H9 (cell line): ENCODE measurements around the gene TMC6. TPM values are rescaled to one million over a fixed set of nuclear protein-coding genes. Genes with fewer than 3 reads are reported as not detected.

Experiments
- DNase-seq: peaks from one replicate; pipeline ENCODE4 v3.0.0-alpha.2; 2017
- H2AFZ ChIP-seq: one replicate; pipeline ENCODE4 v1.6.1; 2013; ENCODE audit warnings: mild to moderate bottlenecking, low read length, control low read depth, moderate library complexity
- H2AK5ac ChIP-seq: 2 replicates; pipeline ENCODE4 v1.6.1; 2013; ENCODE audit warnings: low read length, control low read depth, mixed read lengths; ENCODE audit not compliant: insufficient read length
- H2BK120ac ChIP-seq: one replicate; pipeline ENCODE4 v1.6.1; 2013; ENCODE audit warnings: low read depth, mild to moderate bottlenecking, low read length, control low read depth, inconsistent platforms; ENCODE audit not compliant: poor library complexity, severe bottlenecking
- H2BK12ac ChIP-seq: 2 replicates; pipeline ENCODE4 v1.6.1; 2013; ENCODE audit warnings: low read length, control low read depth, mixed read lengths, low read depth; ENCODE audit not compliant: insufficient read length
- H2BK15ac ChIP-seq: 2 replicates; pipeline ENCODE4 v1.6.1; 2013; ENCODE audit warnings: low read depth, low read length, control low read depth
- H2BK20ac ChIP-seq: one replicate; pipeline ENCODE4 v1.6.1; 2013; ENCODE audit warnings: low read depth, mild to moderate bottlenecking, low read length, control low read depth, inconsistent platforms; ENCODE audit not compliant: poor library complexity, severe bottlenecking
- H2BK5ac ChIP-seq: 2 replicates; pipeline ENCODE4 v1.6.1; 2013; ENCODE audit warnings: low read length, control low read depth, mixed read lengths; ENCODE audit not compliant: insufficient read length
- H3K14ac ChIP-seq: 2 replicates; pipeline ENCODE4 v1.6.1; 2013; ENCODE audit warnings: low read length, control low read depth; ENCODE audit not compliant: insufficient read depth
- H3K18ac ChIP-seq: 2 replicates; pipeline ENCODE4 v1.6.1; 2013; ENCODE audit warnings: low read depth, mild to moderate bottlenecking, mixed read lengths, low read length, control low read depth; ENCODE audit not compliant: insufficient read length
- H3K23ac ChIP-seq: 2 replicates; pipeline ENCODE4 v1.6.1; 2013; ENCODE audit warnings: low read length, control low read depth, mixed read lengths, low read depth; ENCODE audit not compliant: insufficient read length
- H3K23me2 ChIP-seq: 2 replicates; pipeline ENCODE4 v1.6.1; 2013; ENCODE audit warnings: low read depth, mild to moderate bottlenecking, mixed read lengths, low read length, control low read depth; ENCODE audit not compliant: insufficient read length, poor library complexity, severe bottlenecking
- H3K27ac ChIP-seq: 2 replicates; pipeline ENCODE4 v1.5.1; 2013; ENCODE audit warnings: low read length, control low read depth, mixed read lengths, low read depth; ENCODE audit not compliant: insufficient read length
- H3K27me3 ChIP-seq: 2 replicates; pipeline ENCODE4 v1.6.1; 2013; ENCODE audit warnings: low read length, control low read depth, inconsistent platforms; ENCODE audit not compliant: insufficient read depth
- H3K4ac ChIP-seq: 2 replicates; pipeline ENCODE4 v1.6.1; 2013; ENCODE audit warnings: low read depth, mild to moderate bottlenecking, control low read depth, inconsistent platforms, low read length, moderate library complexity
- H3K4me1 ChIP-seq: 2 replicates; pipeline ENCODE4 v1.6.1; 2013; ENCODE audit warnings: low read length, control low read depth, inconsistent platforms; ENCODE audit not compliant: insufficient read depth
- H3K4me2 ChIP-seq: 2 replicates; pipeline ENCODE4 v1.6.1; 2013; ENCODE audit warnings: low read length, control low read depth, mixed read lengths; ENCODE audit not compliant: insufficient read length, insufficient read depth
- H3K56ac ChIP-seq: 2 replicates; pipeline ENCODE4 v1.6.1; 2013; ENCODE audit warnings: low read depth, mild to moderate bottlenecking, mixed read lengths, low read length, control low read depth; ENCODE audit not compliant: insufficient read length
- H3K79me1 ChIP-seq: 2 replicates; pipeline ENCODE4 v1.6.1; 2013; ENCODE audit warnings: low read depth, mild to moderate bottlenecking, moderate library complexity, low read length, control low read depth, inconsistent platforms; ENCODE audit not compliant: insufficient read depth, poor library complexity, severe bottlenecking
- H3K79me2 ChIP-seq: 2 replicates; pipeline ENCODE4 v1.6.1; 2013; ENCODE audit warnings: low read length, control low read depth, inconsistent platforms; ENCODE audit not compliant: insufficient read depth
- H3K9ac ChIP-seq: 2 replicates; pipeline ENCODE4 v1.6.1; 2013; ENCODE audit warnings: low read length, control low read depth, mixed read lengths; ENCODE audit not compliant: insufficient read length; ENCODE audit errors: extremely low read depth
- H3K9me3 ChIP-seq: one replicate; pipeline ENCODE4 v1.6.1; 2013; ENCODE audit warnings: low read depth, low read length, inconsistent platforms; ENCODE audit not compliant: control insufficient read depth
- H3T11ph ChIP-seq: one replicate; pipeline ENCODE4 v1.6.1; 2013; ENCODE audit warnings: mild to moderate bottlenecking, low read length, control low read depth, inconsistent platforms
- H4K20me1 ChIP-seq: one replicate; pipeline ENCODE4 v1.6.1; 2013; ENCODE audit not compliant: control insufficient read depth, insufficient read length, insufficient read depth
- H4K5ac ChIP-seq: 2 replicates; pipeline ENCODE4 v1.6.1; 2013; ENCODE audit warnings: low read depth, mild to moderate bottlenecking, mixed read lengths, low read length, control low read depth; ENCODE audit not compliant: insufficient read length
- H4K8ac ChIP-seq: replicated peaks from 2 replicates; pipeline ENCODE4 v1.6.1; 2013; ENCODE audit warnings: low read length, control low read depth, mixed read lengths, low read depth; ENCODE audit not compliant: insufficient read length
- H4K91ac ChIP-seq: 2 replicates; pipeline ENCODE4 v1.6.1; 2013; ENCODE audit warnings: low read depth, mild to moderate bottlenecking, moderate library complexity, mixed read lengths, low read length, control low read depth; ENCODE audit not compliant: insufficient read length
- H3K27ac Mint-ChIP-seq, 3 experiments: 2 replicates in 2 of 3; 3 replicates in 1 of 3; pipeline ENCODE4 v1.8.0; 2020 to 2021; ENCODE audit warnings: mixed read lengths in 3 of 3, mild to moderate bottlenecking in 1 of 3, moderate library complexity in 1 of 3
- H3K27me3 Mint-ChIP-seq: 2 replicates; pipeline ENCODE4 v1.8.0; 2021; ENCODE audit warnings: low read depth, mild to moderate bottlenecking, moderate library complexity, mixed read lengths
- H3K36me3 Mint-ChIP-seq, 3 experiments: 2 replicates in 2 of 3; 3 replicates in 1 of 3; pipeline ENCODE4 v1.8.0; 2020 to 2021; ENCODE audit warnings: low read depth in 3 of 3, mixed read lengths in 3 of 3; ENCODE audit not compliant: insufficient read depth in 1 of 3
- H3K4me1 Mint-ChIP-seq, 2 experiments: 2 replicates each; pipeline ENCODE4 v1.8.0; 2020; ENCODE audit warnings: mixed read lengths in 2 of 2
- H3K4me3 Mint-ChIP-seq, 2 experiments: 2 replicates in 1 of 2; 3 replicates in 1 of 2; pipeline ENCODE4 v1.8.0; 2020 to 2021; ENCODE audit warnings: mild to moderate bottlenecking in 2 of 2, mixed read lengths in 2 of 2, moderate library complexity in 1 of 2
- H3K9me3 Mint-ChIP-seq, 2 experiments: 2 replicates in 1 of 2; 3 replicates in 1 of 2; pipeline ENCODE4 v1.8.0; 2020; ENCODE audit warnings: mild to moderate bottlenecking in 2 of 2, mixed read lengths in 2 of 2, moderate library complexity in 1 of 2
- WGBS: extraction: QIAGEN DNeasy Blood & Tissue Kit; methylation state at CpG from one replicate; pipeline ENCODE4 v1.1.7; 2013; ENCODE audit warnings: missing lambda C conversion rate, low lambda C conversion rate, mixed read lengths; ENCODE audit not compliant: insufficient read length; ENCODE audit errors: extremely low coverage; 5-methylcytosine and 5-hydroxymethylcytosine counted together
- total RNA-seq: library from RNA; stranded (reverse); gene quantifications from 2 replicates; pipeline ENCODE4 v1.2.1, GENCODE V29; 2021
- TF ChIP-seq, protein P1 (sequence below): fragments of 200-600 bp; sonication (generic); conservative IDR thresholded peaks from 3 replicates; pipeline ENCODE4 v1.8.0; 2021; ENCODE audit warnings: antibody characterized with exemption, mild to moderate bottlenecking

Gene TMC6
- total RNA-seq, 1 experiment from 2014 or later, result 86.8 TPM

DNA sequence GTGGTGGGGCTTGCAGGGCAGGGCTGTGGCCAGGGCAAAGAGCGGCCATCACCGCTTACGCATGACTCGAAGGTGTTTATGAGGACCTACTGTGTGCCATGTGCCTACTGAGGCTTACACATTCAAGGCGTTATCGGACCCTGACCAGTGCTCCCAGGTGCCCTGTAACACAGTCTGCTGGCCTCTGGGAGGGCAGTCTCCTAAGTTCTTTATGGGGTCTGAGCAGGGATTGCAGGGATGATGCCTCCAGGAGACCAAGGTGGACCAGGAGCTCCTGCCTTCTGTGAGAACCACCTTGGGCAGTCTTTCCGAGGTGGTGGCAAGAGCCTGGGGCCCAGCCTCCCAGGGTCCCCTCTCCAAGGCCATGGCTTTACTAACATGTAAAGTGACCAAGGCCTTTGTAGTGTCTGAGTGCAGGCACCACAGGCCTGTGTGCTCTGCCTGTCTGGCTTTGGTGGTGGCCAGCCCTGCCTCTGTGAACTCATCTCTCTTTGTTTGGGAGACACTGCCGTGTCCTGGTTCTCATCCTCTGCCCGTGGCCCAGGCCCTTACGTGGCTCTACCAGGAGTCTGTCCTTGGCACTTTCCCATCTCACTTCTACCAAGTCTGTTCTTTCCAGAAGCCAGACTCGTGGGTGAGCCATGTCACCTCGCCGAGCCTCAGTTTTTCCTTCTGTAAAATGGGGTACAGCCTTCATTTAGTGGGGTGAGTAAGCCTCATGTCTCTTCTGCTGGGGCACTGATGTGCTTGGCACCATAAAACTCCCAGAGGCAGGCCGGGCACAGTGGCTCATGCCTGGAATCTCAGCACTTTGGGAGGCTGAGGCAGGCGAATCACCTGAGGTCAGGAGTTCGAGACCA lies 36.4 kb upstream of the TMC6 start:
- H2BK12ac ChIP-seq, result no peak overlapping the region
- Mint-ChIP-seq H3K27ac (no peak overlapping the region), H3K4me3 (no peak overlapping the region), H3K4me1 (peaks cover 13 to 22% of the 10 kb centered on the region in 2 experiments), H3K36me3 (no peaks in the 10 kb centered on the region; a peak in 2 of 7 replicates), H3K27me3 (peaks cover under 1% of the 10 kb centered on the region), H3K9me3 (no peaks in the 10 kb centered on the region)
- no peak overlapping the region for H4K8ac ChIP-seq
- H3T11ph ChIP-seq, result no peak overlapping the region
- no peaks in the 10 kb centered on the region for H3K79me2 ChIP-seq
- no peak overlapping the region for H3K14ac ChIP-seq
- no CpG with 5 or more reads among the region's 16 CpGs for WGBS
- no peak overlapping the region for H2BK120ac ChIP-seq
- TF ChIP-seq, protein P1, sequence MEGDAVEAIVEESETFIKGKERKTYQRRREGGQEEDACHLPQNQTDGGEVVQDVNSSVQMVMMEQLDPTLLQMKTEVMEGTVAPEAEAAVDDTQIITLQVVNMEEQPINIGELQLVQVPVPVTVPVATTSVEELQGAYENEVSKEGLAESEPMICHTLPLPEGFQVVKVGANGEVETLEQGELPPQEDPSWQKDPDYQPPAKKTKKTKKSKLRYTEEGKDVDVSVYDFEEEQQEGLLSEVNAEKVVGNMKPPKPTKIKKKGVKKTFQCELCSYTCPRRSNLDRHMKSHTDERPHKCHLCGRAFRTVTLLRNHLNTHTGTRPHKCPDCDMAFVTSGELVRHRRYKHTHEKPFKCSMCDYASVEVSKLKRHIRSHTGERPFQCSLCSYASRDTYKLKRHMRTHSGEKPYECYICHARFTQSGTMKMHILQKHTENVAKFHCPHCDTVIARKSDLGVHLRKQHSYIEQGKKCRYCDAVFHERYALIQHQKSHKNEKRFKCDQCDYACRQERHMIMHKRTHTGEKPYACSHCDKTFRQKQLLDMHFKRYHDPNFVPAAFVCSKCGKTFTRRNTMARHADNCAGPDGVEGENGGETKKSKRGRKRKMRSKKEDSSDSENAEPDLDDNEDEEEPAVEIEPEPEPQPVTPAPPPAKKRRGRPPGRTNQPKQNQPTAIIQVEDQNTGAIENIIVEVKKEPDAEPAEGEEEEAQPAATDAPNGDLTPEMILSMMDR, result no peak
- peaks cover 4% of the 10 kb centered on the region for H4K20me1 ChIP-seq
- H3K56ac ChIP-seq, result no peak overlapping the region
- no peaks in the 10 kb centered on the region for H3K23me2 ChIP-seq
- no peak overlapping the region for H3K18ac ChIP-seq
- H2BK15ac ChIP-seq, result no peak overlapping the region
- H3K4me2 ChIP-seq, result no peak overlapping the region
- DNase-seq, result no peak
- no peak overlapping the region for H3K23ac ChIP-seq
- no peak overlapping the region for H4K5ac ChIP-seq
- H4K91ac ChIP-seq, result no peak overlapping the region
- H3K9ac ChIP-seq, result no peak overlapping the region
- H3K79me1 ChIP-seq, result no peaks in the 10 kb centered on the region
- H3K4ac ChIP-seq, result no peak overlapping the region
- no peaks in the 10 kb centered on the region for H3K9me3 ChIP-seq
- H2AK5ac ChIP-seq, result no peak overlapping the region
- no peak overlapping the region for H3K27ac ChIP-seq
- H2BK20ac ChIP-seq, result no peak overlapping the region
- H2AFZ ChIP-seq, result no peak overlapping the region
- no peak overlapping the region for H2BK5ac ChIP-seq
- no peaks in the 10 kb centered on the region; the same call in 1 of the 2 replicates for H3K4me1 ChIP-seq
- H3K27me3 ChIP-seq, result no peaks in the 10 kb centered on the region
